GM10266 (cell line): ENCODE measurements around the gene GPANK1.

Source experiments
- DNase-seq: peaks from one replicate; pipeline ENCODE4 v3.0.0; 2012; ENCODE audit errors: extremely low spot score
- TF ChIP-seq, protein P1 (sequence below): IDR thresholded peaks from 2 replicates; pipeline ENCODE4 v1.5.1; 2012; ENCODE audit warnings: mild to moderate bottlenecking, low read depth; ENCODE audit not compliant: control insufficient read depth, insufficient read depth; ENCODE audit errors: missing control alignments

GPANK1 gene

DNA sequence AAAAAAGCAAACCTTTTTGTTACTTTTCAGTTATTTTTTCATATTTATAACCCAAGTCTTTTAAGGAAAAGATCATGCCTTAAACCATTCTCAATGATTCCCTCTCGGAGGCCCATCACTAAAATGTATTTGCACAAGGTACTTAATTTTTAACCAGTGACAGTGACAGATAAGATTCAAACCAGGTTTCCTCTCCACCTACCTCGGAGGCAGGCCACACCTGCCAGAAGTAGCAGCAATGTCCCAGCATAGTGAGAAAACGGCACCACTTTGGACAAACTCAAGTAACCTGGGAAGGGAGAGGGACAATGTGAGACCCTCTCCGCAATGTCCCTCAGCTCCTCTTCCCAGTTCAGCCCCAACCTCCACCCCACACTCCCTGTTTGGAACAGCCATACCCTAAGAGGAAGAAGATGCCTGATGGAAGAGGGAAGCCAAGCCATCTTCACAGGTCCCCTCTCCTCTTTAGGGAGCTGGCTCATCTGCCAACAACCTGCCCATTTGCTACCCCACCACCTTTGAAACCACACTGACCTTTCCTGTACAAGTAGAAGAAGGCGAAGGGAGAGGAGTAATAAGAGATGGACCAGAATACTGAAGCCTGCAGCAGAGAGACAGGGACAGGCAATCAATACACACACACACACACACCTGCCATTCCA is 36.1 kb upstream of the GPANK1 start:
- no peak for DNase-seq
- TF ChIP-seq, protein P1, sequence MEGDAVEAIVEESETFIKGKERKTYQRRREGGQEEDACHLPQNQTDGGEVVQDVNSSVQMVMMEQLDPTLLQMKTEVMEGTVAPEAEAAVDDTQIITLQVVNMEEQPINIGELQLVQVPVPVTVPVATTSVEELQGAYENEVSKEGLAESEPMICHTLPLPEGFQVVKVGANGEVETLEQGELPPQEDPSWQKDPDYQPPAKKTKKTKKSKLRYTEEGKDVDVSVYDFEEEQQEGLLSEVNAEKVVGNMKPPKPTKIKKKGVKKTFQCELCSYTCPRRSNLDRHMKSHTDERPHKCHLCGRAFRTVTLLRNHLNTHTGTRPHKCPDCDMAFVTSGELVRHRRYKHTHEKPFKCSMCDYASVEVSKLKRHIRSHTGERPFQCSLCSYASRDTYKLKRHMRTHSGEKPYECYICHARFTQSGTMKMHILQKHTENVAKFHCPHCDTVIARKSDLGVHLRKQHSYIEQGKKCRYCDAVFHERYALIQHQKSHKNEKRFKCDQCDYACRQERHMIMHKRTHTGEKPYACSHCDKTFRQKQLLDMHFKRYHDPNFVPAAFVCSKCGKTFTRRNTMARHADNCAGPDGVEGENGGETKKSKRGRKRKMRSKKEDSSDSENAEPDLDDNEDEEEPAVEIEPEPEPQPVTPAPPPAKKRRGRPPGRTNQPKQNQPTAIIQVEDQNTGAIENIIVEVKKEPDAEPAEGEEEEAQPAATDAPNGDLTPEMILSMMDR, result no peak

DNA sequence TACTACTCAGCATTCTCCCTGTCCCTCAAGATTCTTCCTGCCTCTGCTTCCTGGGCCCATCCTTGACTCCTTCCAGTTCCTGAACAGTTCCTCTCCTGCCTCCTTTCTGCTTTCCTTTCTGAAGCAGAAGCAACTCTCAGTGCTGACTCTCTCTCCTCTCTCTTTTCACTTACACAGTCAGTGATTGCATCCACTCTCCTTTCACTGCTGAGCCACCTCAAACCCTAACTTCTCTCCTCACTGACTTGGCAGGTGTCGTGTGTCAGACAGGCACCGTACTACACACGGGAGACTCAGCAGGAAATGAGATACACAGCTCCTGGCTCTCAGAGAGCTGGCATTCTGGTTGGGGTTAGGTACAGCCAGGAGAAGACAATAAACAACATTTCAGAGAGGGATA is 32.8 kb upstream of the GPANK1 start:
- TF ChIP-seq, protein P1, result no peak
- DNase-seq, result no peak

DNA sequence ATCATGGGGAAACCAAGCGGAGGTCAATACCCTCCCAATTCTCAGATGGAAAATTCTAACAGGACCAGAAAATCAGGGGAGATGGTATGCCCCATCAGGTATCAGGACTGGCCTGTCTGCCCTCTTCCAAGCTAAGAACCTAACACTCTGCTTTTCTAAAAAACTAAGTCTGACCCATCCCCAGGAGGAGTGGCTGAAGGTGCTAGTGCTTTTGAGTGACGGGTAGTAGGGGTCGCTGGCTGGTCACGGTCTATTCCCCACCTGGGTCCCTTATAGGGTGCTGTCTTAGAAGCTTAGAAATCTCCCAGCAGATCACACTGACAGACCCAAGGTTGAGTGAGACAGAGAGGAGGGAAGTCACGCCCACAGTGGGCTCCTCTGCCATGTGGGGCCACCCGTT is 28.7 kb upstream of the GPANK1 start:
- TF ChIP-seq, protein P1, result no peak

DNA sequence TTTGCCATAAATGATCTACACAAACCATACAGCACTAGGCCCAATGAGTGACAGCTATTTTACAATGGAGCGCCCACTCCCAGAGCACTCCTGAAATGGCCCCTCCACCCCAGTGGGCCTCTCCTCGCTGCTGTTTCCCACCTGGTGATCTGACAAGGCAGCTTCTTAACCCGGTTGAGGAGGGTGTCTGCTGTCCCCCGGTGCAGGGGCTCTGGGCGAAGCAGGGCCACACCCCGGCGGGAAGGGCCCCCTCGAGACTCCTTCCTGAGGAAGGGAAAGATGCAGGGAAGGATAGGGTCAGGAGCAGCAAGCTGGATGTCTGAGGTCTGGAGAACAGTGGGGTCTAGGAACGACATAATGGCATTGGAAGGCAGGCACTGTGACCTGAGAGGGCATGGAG is 28.1 kb upstream of the GPANK1 start:
- TF ChIP-seq, protein P1, result no peak

More for the DNA sequence above, 28.7 kb upstream of the GPANK1 start:
- DNase-seq, result no peak

DNA sequence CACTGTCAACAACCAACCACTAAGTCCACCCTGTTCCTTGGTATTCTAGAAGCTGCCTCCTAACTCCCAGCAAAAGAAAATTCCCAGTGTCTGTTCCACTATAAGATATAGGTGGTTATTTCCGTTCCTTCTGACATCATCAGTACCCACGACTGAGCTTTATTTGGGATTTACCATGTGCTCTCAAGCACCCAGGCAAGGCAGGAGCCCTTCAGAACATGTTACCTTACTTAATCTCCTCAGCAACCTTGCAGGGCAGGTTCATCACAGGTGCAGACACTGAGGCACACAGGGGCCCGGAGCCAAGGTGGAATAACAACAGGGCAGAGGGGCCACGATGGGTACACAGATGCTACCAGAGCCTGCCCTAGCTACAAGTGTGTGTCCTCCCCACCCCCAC is 27.6 kb upstream of the GPANK1 start:
- no peak for DNase-seq
- TF ChIP-seq, protein P1, result no peak

More for the DNA sequence above, 28.1 kb upstream of the GPANK1 start:
- no peak for DNase-seq

DNA sequence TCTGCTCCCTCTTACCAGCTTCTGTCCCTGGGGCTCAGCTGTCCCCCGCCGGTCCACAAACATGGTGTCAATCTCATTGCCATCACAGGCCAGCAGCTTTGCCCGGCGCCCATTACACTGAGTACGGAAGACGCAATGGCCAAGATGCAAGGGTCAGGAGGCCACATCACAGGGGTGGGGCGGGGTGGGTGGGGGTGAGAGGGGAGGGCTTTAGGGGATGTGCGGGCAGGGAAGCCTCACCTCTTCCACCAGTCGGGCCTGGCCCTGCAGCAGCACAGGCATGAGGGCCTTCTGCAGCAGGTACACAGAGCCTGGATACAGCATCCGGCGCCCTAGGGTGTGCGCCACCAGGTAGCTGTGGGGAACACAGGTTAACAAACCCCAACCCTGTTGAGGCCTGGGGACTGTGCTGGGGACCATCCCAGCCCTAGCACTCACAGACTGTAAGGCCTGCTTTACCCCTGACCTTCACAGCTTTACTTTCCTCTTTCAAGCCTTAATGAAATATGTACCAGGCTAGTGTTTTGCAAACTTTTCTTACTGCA is 26.8 kb upstream of the GPANK1 start:
- TF ChIP-seq, protein P1, result no peak
- DNase-seq, result no peak

DNA sequence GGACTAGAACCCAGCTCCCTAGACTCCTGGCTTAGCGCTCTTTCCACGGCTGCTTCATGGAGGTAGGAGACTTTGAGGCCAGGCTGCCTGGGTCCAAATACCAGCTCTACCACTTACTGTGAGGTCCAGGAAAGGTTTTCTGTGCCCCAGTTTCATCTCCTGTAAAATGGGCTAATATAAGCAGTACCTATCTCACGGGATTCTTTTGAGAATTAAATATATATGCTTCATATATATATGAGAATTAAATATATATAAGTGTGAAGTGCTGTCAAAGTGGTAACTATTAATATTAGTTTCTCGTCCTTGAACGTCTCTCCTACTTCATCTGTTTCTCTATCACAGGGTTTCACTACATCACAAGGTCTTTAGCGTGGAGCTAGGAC is 26.3 kb upstream of the GPANK1 start:
- no peak for DNase-seq
- TF ChIP-seq, protein P1, result no peak
